Heart left ventricle (tissue), 13 donors: Measurements from ENCODE around the gene MGAT5.

Source experiments
- CTCF ChIP-seq, 12 donors: fragments of 200-600 bp; sonication (generic) in 4 of 12; IDR thresholded peaks; one replicate each; pipeline versions ENCODE4 v1.5.0 to v1.8.0; 2018 to 2022; ENCODE audit warnings: antibody characterized with exemption in 12 of 12, mild to moderate bottlenecking in 5 of 12
- POLR2A ChIP-seq, 2 donors: fragments of 450-650 bp; IDR thresholded peaks; one replicate each; pipeline ENCODE4 v1.6.1; 2017; ENCODE audit warnings: antibody characterized with exemption in 2 of 2, mild to moderate bottlenecking in 2 of 2, moderate library complexity in 2 of 2
- donor health status: ischemic (EF 13 %, LVEDD 7.1; RV severe dilation, severe dysfunction).
- donor health status: DM: no; HTN: yes; CAD: no.
- donor health status: DM: no; HTN: no; CAD: no.
- donor health status: ischemic (EF 25% LVEDD 6.9; RV normal size, moderate dysfunction).
- donor health status: ischemic (EF 25% LVEDD 5.7; RV mildly dilated, moderate dysfunction).
- donor health status: ischemic (EF 35%, LVEDD 5.7; RV mildly dilated, moderate dysfunction).
- donor health status: nonischemic (EF 11% LVEDD 7.7; RV severe dilation, severe dysfunction).
- donor health status: DM: yes; HTN: yes; CAD: no.
- donor health status: PGD.
- donor health status: ischemic (EF 29% LVEDD 5.4; RV normal size, mild dysfunction).
- donor health status: nonischemic (EF 23%, LVEDD 6.1; RV moderate dilation, normal function).

GRCh38 chr2:134357814-134358213, 103.9 kb downstream of the MGAT5 start:
- no peak for TF ChIP-seq POLR2A (IDR thresholded peaks at IDR 0.05)
- TF ChIP-seq CTCF (IDR thresholded peaks at IDR 0.05): no peak
